NCI-H82 treated with DMSO at 0.1 percent for 48 hours (cell line): ENCODE measurements around the gene HEPACAM2.

Source experiments
- DNase-seq: peaks from one replicate; lab custom pipeline; 2025; ENCODE audit not compliant: unreplicated experiment; lab: John Stamatoyannopoulos, UW

The HEPACAM2 gene

DNA sequence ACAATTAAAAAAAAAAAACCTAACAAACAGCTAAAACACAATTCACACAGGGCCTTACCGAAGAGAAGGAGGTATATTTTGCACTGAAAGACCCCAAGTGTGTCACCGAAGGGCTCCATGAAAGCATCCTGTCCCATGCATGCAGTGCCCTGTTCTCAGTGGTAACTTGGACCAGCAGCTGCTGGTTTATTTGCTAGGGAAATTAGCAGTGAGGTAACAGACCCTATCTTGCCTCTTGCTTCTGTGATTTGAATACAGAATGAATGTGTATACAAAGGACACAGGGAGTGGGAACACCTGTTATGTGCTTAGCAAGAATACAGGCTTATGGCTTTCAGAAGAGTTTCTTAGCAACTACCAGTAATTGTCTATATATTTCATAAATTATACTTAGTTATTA, at the start of gene HEPACAM2:
TSS of gene HEPACAM2 (minus strand) at position 160 of the 400 bp plus-strand sequence.
- DNase-seq, result no peak

DNA sequence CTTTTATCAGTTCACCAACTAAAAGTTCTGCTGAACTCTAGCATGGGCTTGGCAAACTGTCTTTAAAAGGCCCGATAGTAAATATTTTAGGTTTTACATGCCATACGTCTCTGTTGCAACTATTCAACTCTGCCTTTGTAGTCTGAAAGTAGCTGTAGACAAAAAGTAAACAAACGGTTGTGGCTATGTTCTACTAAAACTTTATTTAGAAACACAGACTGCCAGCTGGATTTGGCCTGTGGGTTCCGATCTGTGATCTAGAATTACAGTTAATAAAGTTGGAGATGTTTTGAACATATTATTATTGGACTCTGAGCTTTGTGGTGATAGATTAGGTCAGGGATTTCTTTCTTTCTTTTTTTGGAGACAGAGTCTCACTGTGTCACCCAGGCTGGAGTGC, 39.0 kb upstream of the HEPACAM2 start:
- no peak for DNase-seq

DNA sequence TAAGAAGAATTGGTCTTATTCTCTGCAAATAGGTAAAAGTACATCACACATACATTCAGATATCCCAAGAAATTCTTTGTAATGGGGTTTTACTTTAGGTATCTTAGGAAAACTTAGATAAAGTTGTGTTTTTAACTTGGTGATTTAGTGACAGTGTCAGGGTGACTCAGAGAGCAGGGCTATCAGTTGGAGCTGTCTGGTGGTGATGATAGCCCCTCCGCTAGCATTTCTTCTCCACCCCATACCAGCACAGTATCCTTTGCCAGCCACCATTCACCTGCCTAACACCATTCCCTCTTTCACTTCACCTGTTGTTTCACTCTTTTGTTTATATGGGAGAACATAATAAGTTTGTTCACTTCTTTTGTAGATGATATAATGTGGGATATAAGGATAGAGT, 36.3 kb upstream of the HEPACAM2 start:
- DNase-seq, result no peak

DNA sequence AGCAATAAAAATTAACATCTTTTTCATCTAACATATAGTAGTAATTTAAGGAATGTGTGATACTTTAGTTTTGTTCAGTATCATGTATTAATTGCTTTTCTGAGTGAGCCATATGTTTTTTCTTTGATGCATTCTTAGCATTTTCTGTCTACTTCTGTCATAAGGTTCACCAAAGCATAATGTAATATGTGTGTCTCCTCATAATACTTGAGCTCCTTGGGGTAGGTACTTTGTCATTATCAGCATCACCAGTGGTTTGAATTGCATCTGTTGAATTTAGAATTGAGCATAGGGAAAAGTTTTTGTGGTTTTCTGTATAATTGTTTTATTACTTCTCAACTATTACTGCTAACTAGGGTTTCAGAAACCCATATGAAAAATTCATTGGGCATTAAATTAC, 32.4 kb upstream of the HEPACAM2 start:
- no peak for DNase-seq

DNA sequence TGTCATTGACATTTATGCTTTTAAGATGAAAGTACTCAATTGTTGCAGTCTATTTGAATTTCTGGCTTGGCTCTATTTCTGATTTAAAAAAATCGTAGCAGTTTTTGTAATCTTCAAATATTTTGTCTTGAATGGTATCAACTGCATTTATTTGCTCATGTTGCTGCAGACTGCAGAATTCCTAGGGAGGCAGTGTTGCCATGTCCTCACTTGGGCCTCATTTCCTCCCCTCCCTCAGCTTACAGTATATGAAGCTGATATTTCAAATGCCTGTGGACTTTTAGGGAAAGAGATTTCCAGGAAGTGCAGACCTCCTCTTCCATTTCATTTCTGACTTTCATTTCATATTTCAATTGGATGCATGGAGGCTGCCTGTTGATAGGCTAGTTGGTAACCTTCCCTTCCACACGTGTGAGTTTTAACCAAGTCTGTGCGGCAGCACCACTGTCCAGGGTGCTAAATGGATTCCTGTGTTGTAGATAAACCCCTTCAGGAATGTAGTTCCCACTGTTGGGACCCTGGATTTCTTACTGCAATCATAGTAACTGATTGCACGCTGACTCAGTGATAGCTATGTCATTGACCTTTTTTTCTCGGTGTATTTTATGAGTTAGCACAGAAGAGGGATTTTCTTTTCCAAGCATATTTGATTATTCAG, 23.4 kb upstream of the HEPACAM2 start:
- DNase-seq, result no peak

DNA sequence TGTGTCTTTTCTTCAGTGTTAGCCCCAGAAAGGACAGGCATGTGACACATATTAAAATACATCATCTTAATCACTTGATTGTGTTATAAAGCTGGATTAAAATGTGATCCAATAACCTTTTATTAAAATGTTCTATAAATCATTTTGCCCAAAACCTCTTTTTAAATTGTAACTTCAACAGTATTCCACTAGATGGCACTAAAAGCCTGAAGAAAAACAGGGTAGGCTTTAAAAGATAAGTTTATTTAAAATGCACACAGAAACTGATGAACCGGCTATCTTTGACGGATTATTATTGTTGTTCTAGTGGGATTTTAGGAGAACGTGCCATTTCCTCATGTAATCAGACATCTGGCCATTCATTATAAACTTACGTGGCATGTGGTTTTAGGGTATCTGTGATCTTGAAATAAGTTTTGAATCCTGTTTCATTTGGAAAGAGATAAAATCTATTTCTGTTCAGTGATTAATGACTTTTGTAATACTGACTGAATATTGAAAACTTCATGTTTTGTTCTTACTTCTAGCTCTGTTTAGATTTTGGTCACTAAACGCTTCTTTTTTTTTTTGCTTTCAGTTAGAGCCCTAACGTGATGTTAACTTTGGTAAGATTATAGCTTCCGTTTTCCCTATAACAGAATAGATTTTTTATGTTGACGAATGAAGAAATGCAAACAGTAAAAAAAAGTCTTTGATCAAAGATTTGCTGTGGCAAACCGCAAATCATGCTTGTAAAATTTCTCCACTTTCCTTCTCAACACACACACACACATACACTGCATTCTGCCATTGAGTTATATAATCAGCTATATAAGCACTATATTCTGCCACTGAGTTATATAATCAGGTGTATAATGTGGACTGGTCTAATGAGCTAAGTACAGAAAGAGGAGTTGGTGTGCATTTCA, 19.5 kb upstream of the HEPACAM2 start:
- peak; percentile 14 for DNase-seq

DNA sequence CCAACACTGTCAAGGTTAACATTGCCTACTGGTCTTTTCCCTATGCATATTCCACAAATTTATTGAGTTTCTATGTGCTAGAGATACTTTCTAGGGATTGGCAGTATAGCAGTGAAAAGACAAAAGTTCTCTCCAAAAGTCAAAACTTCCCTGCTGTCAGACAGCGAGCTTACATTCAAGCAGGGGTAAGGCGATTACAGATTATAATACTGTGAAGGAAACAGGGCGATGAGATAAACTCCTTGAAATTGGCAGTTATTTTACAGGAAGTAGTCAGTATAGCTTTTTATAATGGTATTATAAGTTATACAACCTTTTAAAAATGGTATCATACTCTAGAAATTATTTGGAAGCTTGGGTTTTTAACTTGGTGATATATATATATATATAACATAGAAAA, 15.8 kb upstream of the HEPACAM2 start:
- DNase-seq, result no peak

DNA sequence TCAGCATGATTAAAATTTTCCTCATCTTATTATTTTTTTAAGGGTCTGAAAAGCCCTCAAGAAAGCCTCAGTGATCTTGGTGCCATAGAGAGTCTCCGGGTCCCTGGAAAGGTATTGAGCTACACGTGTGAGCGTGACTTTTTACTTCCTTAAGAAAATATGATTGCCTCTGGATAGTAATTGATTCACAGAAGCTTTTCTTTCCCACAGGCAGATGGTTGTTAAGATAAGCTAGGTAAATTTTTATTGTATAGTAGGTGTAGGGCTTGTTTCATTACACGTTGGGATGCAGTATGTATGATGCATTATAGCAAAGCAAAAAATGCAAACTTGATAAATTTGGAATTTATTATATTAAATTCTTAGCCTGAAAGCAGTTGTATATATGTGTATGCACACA, 13.6 kb upstream of the HEPACAM2 start:
- no peak for DNase-seq

DNA sequence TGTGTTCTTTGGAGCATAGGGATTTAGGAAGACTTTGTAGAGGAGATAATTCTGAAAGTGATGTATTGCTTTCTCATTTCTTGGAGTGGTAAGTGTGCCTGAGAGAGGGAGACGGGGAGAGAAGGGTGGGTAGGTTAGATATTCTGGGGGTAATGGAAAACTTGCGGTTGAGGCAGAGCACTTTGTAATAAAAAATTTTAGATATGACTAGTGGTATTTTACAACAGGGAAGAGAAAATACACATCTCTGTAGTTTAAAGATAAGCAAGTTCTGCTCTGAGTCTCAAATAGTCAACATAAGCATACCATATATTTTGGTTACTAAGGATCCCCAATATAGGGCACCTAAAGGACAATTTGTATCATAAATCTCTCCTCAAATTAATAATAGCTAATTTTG, 12.5 kb upstream of the HEPACAM2 start:
- DNase-seq, result no peak

DNA sequence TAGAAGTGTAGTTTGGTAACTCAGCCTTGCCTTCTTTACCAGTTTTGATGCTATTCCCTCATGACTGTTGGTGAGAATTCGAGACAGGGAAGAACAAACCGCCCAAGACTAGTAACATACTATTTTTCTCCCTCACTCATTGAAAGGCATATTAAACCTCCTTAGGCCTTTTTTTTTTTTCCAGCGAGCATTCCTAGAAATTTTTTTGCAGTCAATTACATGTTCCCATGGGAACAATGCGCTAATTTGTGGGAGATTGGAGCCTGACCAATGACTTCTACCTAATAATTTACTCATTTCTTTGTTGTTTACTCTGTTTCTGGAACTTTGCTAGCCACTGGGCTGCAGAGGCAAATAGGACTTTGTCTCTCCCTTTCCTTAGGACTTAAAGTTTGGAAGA, 11.9 kb upstream of the HEPACAM2 start:
- no peak for DNase-seq

DNA sequence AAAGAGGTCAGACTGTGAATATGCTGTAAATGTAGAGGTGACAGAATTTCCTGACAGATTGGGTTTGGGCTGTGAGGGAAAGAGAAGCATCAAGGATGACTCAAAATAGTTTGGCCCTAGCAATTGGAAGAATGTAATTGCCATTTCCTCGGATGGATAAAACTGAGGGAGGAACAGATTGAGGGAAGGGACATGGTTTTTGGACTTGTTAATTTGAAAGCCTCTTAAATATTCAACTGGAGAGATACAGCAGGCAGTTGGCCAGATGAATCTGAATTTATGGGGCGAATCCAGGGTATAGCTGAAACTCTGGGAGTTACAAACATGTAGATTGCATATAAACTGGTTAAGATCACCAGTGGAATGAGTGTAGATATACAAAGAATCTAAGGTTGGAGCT, 9.3 kb upstream of the HEPACAM2 start:
- DNase-seq, result no peak

DNA sequence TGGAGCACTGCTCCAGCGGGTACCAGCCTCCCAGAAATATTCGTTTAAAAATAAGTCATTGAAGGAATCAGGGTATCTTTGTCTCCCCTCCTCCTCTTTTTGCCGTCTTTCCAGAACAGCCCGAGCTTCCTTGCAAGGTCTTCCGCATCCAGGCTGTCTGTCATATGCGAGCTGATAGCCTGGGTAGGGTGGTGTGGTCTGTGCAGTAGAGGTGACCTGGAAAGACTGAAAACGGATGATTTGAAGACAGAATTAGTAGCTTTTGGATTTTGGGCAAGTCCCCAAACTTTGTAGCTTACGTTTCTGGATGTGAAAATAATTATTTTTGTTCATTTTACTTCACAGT, 6.4 kb upstream of the HEPACAM2 start:
- no peak for DNase-seq

DNA sequence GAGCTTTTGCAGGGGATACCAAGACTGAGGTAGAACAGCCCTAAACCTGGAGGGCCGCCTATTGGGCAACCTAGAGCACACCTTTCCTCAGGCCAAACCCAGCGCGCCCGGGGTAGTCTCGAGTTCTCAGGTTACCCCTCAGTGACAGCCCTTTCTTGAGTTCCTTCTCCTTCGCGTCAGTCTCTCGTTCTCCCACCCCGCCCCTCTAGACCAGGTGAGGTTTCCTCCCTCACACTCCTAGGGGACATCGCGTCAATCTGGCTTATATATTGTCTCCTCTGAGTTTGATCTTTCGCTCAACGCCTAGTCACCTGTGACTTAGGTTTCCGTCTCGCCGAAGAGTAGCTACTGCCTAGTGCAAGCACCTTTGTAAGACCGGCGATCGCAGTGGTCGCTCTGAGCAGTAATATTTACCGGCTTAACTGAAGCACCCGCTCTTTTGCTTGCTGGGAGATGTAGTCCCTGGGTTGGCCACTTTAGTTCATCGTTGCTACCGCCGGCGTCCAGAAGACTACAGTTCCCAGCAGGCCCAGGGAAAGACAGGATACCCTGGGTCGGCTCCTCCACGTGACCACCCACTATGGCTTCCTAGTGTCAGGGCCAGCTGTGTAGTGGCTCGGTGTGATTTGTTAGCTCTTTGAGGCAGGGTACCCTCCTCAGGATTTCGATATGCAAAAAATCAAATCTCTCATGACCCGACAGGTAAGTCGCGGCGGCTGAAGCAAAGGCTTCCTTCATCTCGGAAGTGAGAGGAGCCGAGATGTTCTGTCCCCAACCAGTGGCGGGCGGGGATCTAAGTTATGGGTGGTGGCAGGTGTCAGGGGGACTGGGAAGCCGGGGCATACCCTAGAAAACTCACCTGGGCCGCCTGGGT, 5.8 kb upstream of the HEPACAM2 start, which contains the start of gene VPS50:
TSS of gene VPS50 (plus strand) at position 568 of the 874 bp plus-strand sequence. CDS start at position 670, 102 bp downstream.
- peak; percentile 95 for DNase-seq

DNA sequence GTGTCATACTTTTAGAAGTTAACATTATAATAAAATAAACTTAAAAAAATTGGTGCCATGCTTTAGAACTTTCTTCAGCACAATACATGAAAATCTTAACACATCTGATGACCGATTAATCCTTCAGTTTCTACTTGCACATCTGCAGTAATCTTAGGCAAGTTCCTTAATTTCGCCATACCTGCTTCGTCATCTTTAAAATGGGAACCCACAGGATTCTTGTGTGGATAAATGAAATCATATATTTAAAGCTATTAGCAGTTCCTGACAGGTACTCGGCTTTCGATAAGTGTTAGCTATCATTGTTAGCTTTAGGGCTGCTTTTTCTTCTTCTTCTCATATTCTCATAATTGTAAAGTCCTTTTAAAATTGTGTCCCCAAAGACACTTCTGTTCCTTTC, 5.0 kb upstream of the HEPACAM2 start:
- no peak for DNase-seq

DNA sequence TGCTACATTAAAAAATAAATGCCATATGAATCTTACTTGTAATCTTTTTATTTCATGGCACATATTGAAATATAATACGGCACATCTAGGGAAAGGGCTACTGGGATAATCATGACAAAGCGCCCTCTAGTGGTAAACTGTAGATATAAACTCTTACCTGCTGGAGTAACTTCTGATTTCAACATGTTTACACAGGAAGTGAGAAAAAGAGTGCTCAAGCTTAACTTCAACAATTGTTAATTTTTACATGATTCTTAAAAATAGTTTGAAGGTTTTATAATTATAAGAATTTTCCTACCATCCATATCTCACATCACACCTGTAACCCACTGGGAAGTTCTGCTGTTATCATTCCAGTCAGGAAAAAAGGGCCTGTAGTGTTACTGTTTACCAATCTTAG, 2.0 kb upstream of the HEPACAM2 start:
- DNase-seq, result peak; percentile 47

DNA sequence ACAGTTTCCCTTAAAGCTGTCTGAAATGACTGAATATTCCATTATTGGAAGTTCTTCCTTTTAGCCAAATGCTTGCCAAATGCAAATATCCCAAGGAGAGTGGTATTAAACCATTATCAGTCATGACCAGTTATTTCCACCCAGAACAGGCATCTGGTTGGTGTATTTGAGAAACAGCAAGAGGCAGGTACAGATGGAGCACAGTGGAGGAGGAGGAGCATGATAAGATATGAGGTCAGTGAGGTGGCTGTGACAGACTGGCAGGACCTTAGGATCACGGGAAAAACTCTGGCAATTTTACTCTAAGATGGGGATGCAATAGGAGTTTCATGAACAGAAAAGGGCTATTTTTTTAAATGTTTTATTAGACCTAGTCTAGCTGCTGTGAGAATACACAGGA, 6.4 kb downstream of the HEPACAM2 start:
- no peak for DNase-seq

DNA sequence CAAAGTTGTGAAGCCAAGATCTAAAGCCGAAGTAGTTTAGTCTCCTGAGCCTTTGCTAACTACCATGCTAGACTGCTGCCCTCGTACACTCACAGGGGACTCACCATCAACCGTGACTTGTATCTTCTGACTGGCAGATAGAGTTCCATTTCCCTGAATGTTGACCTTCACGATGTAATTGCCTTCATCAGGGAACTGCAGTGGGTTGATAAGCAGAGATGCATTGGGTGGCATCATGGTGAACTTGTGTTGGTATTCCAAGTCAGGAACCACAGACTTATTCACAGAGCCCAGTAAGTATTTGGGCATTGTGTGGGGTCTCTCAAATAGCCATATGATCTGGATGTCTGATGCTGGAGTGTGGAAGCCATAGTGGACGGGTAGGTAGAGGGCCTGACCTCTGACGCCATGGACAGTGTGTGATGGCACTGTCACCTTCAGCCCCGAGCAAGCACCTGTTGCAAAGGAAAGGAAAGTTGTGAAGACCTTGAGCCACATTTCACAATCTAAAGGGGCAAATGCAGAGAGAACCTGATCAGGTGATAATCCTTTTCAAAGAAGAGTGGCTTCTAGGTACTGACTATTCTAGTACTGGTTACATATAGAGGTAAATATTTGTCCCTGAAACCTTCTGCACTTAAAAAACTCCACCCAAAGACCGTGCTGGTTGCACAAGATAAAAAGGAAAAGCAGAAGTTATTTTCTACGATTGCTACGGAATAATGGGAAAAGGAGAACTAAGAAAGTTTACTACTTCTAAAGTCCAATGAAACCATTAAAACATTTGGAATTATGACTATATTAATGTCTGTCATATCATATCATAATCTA, 7.1 kb downstream of the HEPACAM2 start:
- peak; percentile 61 for DNase-seq

DNA sequence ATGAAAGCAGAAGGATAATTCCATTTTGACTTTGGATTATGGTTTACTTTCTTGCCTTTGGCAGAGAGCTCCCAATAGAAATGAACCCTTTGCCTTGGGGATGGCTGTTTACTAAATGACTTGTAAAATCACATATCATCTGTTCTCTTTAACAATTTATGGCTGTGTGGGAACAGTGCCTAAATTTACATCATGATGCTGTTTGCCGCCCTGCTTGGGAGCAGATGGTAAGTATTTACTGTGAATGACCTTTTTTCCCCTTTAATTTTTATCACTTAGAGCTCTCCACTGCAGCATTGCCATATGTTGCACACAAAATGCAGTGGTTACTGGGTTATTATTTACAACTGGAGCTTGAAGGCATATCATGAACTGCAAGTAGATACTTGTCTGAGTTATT, 13.4 kb downstream of the HEPACAM2 start:
- DNase-seq, result peak; percentile 88

DNA sequence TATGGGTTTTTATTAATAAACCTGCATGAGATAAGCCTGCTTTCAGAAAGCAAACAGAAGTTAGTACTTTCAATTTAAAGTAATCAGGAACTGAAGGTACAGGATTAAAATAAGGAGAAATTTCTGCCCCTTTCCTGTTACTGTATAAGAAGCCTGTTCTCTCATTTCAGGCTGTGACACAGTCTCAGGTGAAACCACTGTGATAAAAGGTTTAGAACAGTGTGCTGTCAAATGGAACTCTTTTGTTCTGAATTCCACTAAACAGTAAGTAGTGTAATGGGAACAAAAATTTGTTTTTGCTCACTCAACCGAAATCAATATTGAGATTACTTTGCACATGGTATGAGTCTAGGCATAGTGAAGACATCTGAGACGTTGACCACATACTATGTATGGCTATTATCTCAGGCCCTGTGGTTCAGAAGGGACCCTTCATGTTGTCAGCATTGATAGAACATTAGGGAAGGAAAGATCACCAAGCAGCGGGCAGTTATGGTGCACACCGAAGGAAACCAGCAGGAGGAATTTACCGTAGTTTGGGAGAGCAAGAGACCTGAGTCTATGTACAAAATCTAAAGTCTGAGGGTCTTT, 14.9 kb downstream of the HEPACAM2 start:
- no peak for DNase-seq

DNA sequence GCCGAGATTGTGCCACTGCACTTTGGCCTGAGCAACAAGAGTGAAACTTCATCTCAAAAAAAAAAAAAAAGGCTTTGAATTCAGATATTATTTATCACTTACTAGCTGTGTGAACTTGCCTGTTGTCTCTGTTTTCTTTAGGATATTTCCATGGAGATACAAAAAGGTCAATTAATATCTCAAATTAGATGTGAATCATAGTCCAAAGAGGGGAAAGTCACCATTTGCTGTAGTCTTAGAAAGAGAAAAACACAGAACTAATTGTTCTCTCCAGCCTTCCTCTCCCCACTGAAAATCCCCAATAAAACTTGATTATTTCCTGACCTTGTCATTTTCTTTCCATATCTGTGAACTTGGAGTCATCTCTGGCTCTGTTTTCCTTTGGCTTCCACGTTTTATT, 21.2 kb downstream of the HEPACAM2 start:
- no peak for DNase-seq
